ENCODE results near the gene TSGA10IP.

- no peak for TF ChIP-seq CTCF (IDR thresholded peaks at IDR 0.05)
- no peak for TF ChIP-seq POLR2A (IDR thresholded peaks at IDR 0.05)
These were observed 3.5 kb upstream of the TSGA10IP start for GRCh38 chr11:65941720-65942310.
